ENCODE results near the gene MBOAT1.

DNA sequence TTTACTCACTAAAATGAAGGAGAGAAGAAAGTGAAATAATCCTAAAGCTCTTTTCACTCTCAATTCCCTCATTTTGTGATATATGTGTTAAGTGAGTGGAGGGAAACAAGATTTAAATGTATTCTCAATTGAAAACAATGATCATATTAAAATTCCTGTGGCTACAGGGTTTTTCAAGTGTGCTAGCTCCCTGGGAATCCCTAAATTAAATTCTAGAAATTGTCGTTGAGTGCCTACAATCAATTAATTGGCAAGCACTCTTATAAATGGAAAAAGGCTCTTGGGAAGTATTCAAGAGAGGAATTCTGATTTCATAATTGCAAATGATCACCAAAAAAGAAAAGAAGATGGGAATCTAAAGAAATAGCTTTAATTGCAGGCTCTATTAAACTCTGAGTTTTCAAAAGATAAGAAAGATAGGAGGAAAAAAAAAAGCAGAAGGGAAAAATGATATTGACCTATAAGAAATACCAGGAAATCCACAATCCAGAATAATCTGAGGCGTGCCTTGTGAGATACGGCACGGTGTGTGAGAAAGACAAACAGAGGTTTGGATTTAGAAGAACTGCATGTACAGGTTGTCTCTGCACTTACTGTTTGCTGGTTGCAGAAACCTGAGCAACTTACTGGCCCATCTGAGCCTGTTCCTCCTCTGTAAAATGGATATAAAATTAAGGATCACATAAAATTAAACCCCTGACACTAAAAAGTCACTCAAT is 18.3 kb upstream of the MBOAT1 start:
- TF ChIP-seq, protein P1, sequence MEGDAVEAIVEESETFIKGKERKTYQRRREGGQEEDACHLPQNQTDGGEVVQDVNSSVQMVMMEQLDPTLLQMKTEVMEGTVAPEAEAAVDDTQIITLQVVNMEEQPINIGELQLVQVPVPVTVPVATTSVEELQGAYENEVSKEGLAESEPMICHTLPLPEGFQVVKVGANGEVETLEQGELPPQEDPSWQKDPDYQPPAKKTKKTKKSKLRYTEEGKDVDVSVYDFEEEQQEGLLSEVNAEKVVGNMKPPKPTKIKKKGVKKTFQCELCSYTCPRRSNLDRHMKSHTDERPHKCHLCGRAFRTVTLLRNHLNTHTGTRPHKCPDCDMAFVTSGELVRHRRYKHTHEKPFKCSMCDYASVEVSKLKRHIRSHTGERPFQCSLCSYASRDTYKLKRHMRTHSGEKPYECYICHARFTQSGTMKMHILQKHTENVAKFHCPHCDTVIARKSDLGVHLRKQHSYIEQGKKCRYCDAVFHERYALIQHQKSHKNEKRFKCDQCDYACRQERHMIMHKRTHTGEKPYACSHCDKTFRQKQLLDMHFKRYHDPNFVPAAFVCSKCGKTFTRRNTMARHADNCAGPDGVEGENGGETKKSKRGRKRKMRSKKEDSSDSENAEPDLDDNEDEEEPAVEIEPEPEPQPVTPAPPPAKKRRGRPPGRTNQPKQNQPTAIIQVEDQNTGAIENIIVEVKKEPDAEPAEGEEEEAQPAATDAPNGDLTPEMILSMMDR (IDR thresholded peaks at IDR 0.05 in 4 of 5, conservative IDR thresholded peaks at IDR 0.05 in 1 of 5) = no peak
- no peak for TF ChIP-seq POLR2A (IDR thresholded peaks at IDR 0.05)

All from gastrocnemius medialis (tissue), 4 donors.